Measurements from ENCODE around the gene EPB41L5.
"Not testable (repeated sequence)": the region's sequence is repeated elsewhere in the genome, so short reads cannot be mapped to it uniquely, and the experiment has no call there.

Gene EPB41L5

DNA sequence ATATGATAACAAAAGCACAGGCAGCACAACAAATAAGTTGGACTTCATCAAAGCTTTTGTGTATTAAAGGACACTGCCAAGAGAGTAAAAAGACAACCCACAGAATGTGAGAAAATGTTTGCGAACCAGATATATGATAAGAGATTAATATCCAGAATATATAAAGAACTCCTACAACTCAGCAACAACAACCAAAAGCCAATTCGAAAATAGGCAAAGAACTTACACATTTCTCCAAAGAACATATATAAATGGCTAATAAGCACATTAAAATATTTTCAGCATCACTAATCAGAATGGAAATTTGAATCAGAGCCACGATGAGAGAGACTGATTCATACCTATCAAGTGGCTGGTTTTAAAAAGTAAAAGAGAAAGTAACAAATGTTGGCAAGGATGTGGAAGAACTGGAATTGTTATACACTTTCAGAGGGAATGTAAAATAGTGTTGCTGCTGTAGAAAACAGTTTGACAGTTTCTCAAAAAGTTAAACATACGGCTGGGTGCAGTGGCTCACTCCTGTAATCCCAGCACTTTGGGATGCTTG, 25.2 kb downstream of the EPB41L5 start:
- no peak for DNase-seq (ENCODE audit: low read depth, low spot score)
- Histone ChIP-seq H3K27ac (no peak overlapping the region), H3K9me3 (ENCODE audit: low read depth, low read length) (no peaks in the 10 kb centered on the region), H3K36me3 (ENCODE audit: insufficient read depth, low read length) (no peaks in the 10 kb centered on the region), H3K9ac (ENCODE audit: insufficient read length) (no peak overlapping the region), H3K4me3 (no peak overlapping the region)
- TF ChIP-seq POLR2AphosphoS5 (IDR thresholded peaks at IDR 0.05; ENCODE audit: borderline replicate concordance, low read depth, low read length): no peak
- no peak for TF ChIP-seq EZH2 (IDR thresholded peaks at IDR 0.05)
- no peak for TF ChIP-seq FOXP2 (optimal IDR thresholded peaks at IDR 0.05; ENCODE audit: control extremely low read depth, extremely low read length, insufficient read depth)

- Histone ChIP-seq H3K9me3 (ENCODE audit: low read depth, low read length) (no peaks in the 10 kb centered on the region), H3K27ac (no peak overlapping the region), H3K4me3 (no peak overlapping the region), H3K36me3 (ENCODE audit: insufficient read depth, low read length) (0 out of 2 replicates have a peak, but pooled peaks cover 3% of the 10 kb centered on the region), H3K9ac (ENCODE audit: insufficient read length) (no peak overlapping the region)
- DNase-seq (ENCODE audit: low read depth, low spot score): no peak
- TF ChIP-seq POLR2AphosphoS5 (IDR thresholded peaks at IDR 0.05; ENCODE audit: borderline replicate concordance, low read depth, low read length): no peak
- TF ChIP-seq EZH2 (IDR thresholded peaks at IDR 0.05): no peak
- TF ChIP-seq FOXP2 (optimal IDR thresholded peaks at IDR 0.05; ENCODE audit: control extremely low read depth, extremely low read length, insufficient read depth): no peak
Measured at GRCh38 chr2:120042359-120042758, 29.5 kb downstream of the EPB41L5 start.

- Histone ChIP-seq H3K4me3 (no peak overlapping the region), H3K9me3 (ENCODE audit: low read depth, low read length) (no peaks in the 10 kb centered on the region), H3K27ac (no peak overlapping the region), H3K36me3 (ENCODE audit: insufficient read depth, low read length) (0 out of 2 replicates have a peak, but pooled peaks cover 3% of the 10 kb centered on the region), H3K9ac (ENCODE audit: insufficient read length) (no peak overlapping the region)
- TF ChIP-seq POLR2AphosphoS5 (IDR thresholded peaks at IDR 0.05; ENCODE audit: borderline replicate concordance, low read depth, low read length) (no peak), EZH2 (IDR thresholded peaks at IDR 0.05) (no peak), FOXP2 (optimal IDR thresholded peaks at IDR 0.05; ENCODE audit: control extremely low read depth, extremely low read length, insufficient read depth) (no peak)
- DNase-seq (ENCODE audit: low read depth, low spot score): no peak
Measured at GRCh38 chr2:120044336-120044735, 31.5 kb downstream of the EPB41L5 start.

GRCh38 chr2:120045775-120046174, 32.9 kb downstream of the EPB41L5 start:
- not testable (repeated sequence) for H3K27ac ChIP-seq; H3K4me3 ChIP-seq; H3K36me3 ChIP-seq (ENCODE audit: insufficient read depth, low read length); H3K9ac ChIP-seq (ENCODE audit: insufficient read length); DNase-seq (ENCODE audit: low read depth, low spot score); H3K9me3 ChIP-seq (ENCODE audit: low read depth, low read length)

- H3K4me3 ChIP-seq; H3K36me3 ChIP-seq (ENCODE audit: insufficient read depth, low read length); DNase-seq (ENCODE audit: low read depth, low spot score); H3K9ac ChIP-seq (ENCODE audit: insufficient read length); H3K27ac ChIP-seq; H3K9me3 ChIP-seq (ENCODE audit: low read depth, low read length): not testable (repeated sequence)
Measured at GRCh38 chr2:120046252-120046651, 33.4 kb downstream of the EPB41L5 start.

- no peak for TF ChIP-seq EZH2 (IDR thresholded peaks at IDR 0.05)
- TF ChIP-seq POLR2AphosphoS5 (IDR thresholded peaks at IDR 0.05; ENCODE audit: borderline replicate concordance, low read depth, low read length): no peak
- TF ChIP-seq FOXP2 (optimal IDR thresholded peaks at IDR 0.05; ENCODE audit: control extremely low read depth, extremely low read length, insufficient read depth): no peak
- no peak overlapping the region for H3K4me3 ChIP-seq
- H3K27ac ChIP-seq: no peak overlapping the region
- no peak overlapping the region for H3K9ac ChIP-seq (ENCODE audit: insufficient read length)
- H3K9me3 ChIP-seq (ENCODE audit: low read depth, low read length): no peaks in the 10 kb centered on the region
- H3K36me3 ChIP-seq (ENCODE audit: insufficient read depth, low read length): no peaks in the 10 kb centered on the region
- DNase-seq (ENCODE audit: low read depth, low spot score): no peak
Measured at GRCh38 chr2:120052597-120052996, 39.7 kb downstream of the EPB41L5 start.

GRCh38 chr2:120053891-120054290, 41.0 kb downstream of the EPB41L5 start:
- Histone ChIP-seq H3K36me3 (ENCODE audit: insufficient read depth, low read length) (no peaks in the 10 kb centered on the region), H3K27ac (no peak overlapping the region), H3K9me3 (ENCODE audit: low read depth, low read length) (no peaks in the 10 kb centered on the region), H3K9ac (ENCODE audit: insufficient read length) (no peak overlapping the region), H3K4me3 (no peak overlapping the region)
- TF ChIP-seq EZH2 (IDR thresholded peaks at IDR 0.05): no peak
- no peak for TF ChIP-seq FOXP2 (optimal IDR thresholded peaks at IDR 0.05; ENCODE audit: control extremely low read depth, extremely low read length, insufficient read depth)
- TF ChIP-seq POLR2AphosphoS5 (IDR thresholded peaks at IDR 0.05; ENCODE audit: borderline replicate concordance, low read depth, low read length): no peak
- DNase-seq (ENCODE audit: low read depth, low spot score): no peak

DNA sequence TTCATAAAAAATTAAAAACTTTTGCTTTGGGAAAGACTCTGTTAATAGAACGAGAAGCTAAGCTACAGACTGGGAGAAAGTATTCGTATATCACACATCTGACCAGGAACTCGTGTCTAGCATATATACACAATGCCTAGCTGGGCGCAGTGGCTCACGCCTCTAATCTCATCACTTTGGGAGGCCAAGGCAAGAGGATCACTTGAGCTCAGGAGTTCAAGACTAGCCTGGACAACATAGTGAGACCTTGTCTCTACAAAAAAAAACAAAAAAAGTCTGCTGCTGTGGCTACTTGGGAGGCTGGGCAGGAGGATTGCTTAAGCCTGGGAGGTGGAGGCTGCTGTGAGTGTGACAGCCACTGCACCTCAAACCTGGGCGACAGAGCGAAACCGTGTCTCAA, 46.6 kb downstream of the EPB41L5 start:
- TF ChIP-seq EZH2 (IDR thresholded peaks at IDR 0.05) (no peak), FOXP2 (optimal IDR thresholded peaks at IDR 0.05; ENCODE audit: control extremely low read depth, extremely low read length, insufficient read depth) (no peak), POLR2AphosphoS5 (IDR thresholded peaks at IDR 0.05; ENCODE audit: borderline replicate concordance, low read depth, low read length) (no peak)
- no peak overlapping the region for H3K4me3 ChIP-seq
- H3K36me3 ChIP-seq (ENCODE audit: insufficient read depth, low read length): no peaks in the 10 kb centered on the region
- H3K27ac ChIP-seq: no peak overlapping the region
- no peak for DNase-seq (ENCODE audit: low read depth, low spot score)
- no peaks in the 10 kb centered on the region for H3K9me3 ChIP-seq (ENCODE audit: low read depth, low read length)
- H3K9ac ChIP-seq (ENCODE audit: insufficient read length): no peak overlapping the region

- Histone ChIP-seq H3K36me3 (ENCODE audit: insufficient read depth, low read length) (no peaks in the 10 kb centered on the region), H3K9me3 (ENCODE audit: low read depth, low read length) (no peaks in the 10 kb centered on the region), H3K9ac (ENCODE audit: insufficient read length) (no peak overlapping the region), H3K4me3 (no peak overlapping the region), H3K27ac (no peak overlapping the region)
- DNase-seq (ENCODE audit: low read depth, low spot score): no peak
- TF ChIP-seq EZH2 (IDR thresholded peaks at IDR 0.05) (no peak), FOXP2 (optimal IDR thresholded peaks at IDR 0.05; ENCODE audit: control extremely low read depth, extremely low read length, insufficient read depth) (no peak), POLR2AphosphoS5 (IDR thresholded peaks at IDR 0.05; ENCODE audit: borderline replicate concordance, low read depth, low read length) (no peak)
Measured at GRCh38 chr2:120060088-120060623, 47.3 kb downstream of the EPB41L5 start.

Data from SK-N-MC (cell line).